ENCODE results near the gene SMIM36.

Gene SMIM36

GRCh38 chr17:55458287-55458900 is 52.9 kb downstream of the SMIM36 start:
- no peak for DNase-seq
- Histone ChIP-seq H3K4me2 (ENCODE audit: low read depth, low read length) (no peak overlapping the region), H3K79me2 (ENCODE audit: low read length) (no peaks in the 10 kb centered on the region), H3K4me1 (ENCODE audit: low read length) (no peaks in the 10 kb centered on the region), H3K4me3 (ENCODE audit: low read length) (no peak overlapping the region), H3K9me2 (replicated peaks; ENCODE audit: insufficient read depth, low read length) (no peaks in the 10 kb centered on the region), H3K9me3 (replicated peaks; ENCODE audit: insufficient read depth, low read length) (no peaks in the 10 kb centered on the region), H3K9ac (ENCODE audit: low read length) (no peak overlapping the region), H3K36me3 (replicated peaks; ENCODE audit: insufficient read depth, low read length) (no peaks in the 10 kb centered on the region), H2AFZ (ENCODE audit: low read length) (no peak overlapping the region), H4K20me1 (ENCODE audit: insufficient read depth, low read length) (no peaks in the 10 kb centered on the region), H3K27me3 (replicated peaks; ENCODE audit: insufficient read depth, low read length) (no peaks in the 10 kb centered on the region), H3K27ac (ENCODE audit: low read length) (no peak overlapping the region), H3F3A (ENCODE audit: insufficient read depth, low read length) (no peaks in the 10 kb centered on the region)
- no peak for TF ChIP-seq EZH2 (optimal IDR thresholded peaks at IDR 0.05; ENCODE audit: low read depth, low read length)

- H3K4me1 ChIP-seq (ENCODE audit: low read length): no peaks in the 10 kb centered on the region
These were observed 54.7 kb downstream of the SMIM36 start for GRCh38 chr17:55456307-55457240.

GRCh38 chr17:55454906-55455474 is 56.3 kb downstream of the SMIM36 start:
- H3K9me3 ChIP-seq (replicated peaks; ENCODE audit: insufficient read depth, low read length): no peaks in the 10 kb centered on the region
- no peak overlapping the region for H3K27ac ChIP-seq (ENCODE audit: low read length)
- H2AFZ ChIP-seq (ENCODE audit: low read length): no peak overlapping the region
- no peak overlapping the region for H3K9ac ChIP-seq (ENCODE audit: low read length)
- H3K27me3 ChIP-seq (replicated peaks; ENCODE audit: insufficient read depth, low read length): no peaks in the 10 kb centered on the region
- H3K4me3 ChIP-seq (ENCODE audit: low read length): no peak overlapping the region
- no peaks in the 10 kb centered on the region for H3K4me1 ChIP-seq (ENCODE audit: low read length)
- no peak overlapping the region for H3K4me2 ChIP-seq (ENCODE audit: low read depth, low read length)
- TF ChIP-seq CTCF (IDR thresholded peaks at IDR 0.05; ENCODE audit: low read length): no peak
- TF ChIP-seq EZH2 (optimal IDR thresholded peaks at IDR 0.05; ENCODE audit: low read depth, low read length): no peak
- no peak for TF ChIP-seq EZH2phosphoT487 (IDR thresholded peaks at IDR 0.05; ENCODE audit: low read length)
- no peaks in the 10 kb centered on the region for H3K9me2 ChIP-seq (replicated peaks; ENCODE audit: insufficient read depth, low read length)
- H3F3A ChIP-seq (ENCODE audit: insufficient read depth, low read length): no peaks in the 10 kb centered on the region
- no peaks in the 10 kb centered on the region for H4K20me1 ChIP-seq (ENCODE audit: insufficient read depth, low read length)
- no peaks in the 10 kb centered on the region for H3K36me3 ChIP-seq (replicated peaks; ENCODE audit: insufficient read depth, low read length)
- DNase-seq: no peak
- H3K79me2 ChIP-seq (ENCODE audit: low read length): no peaks in the 10 kb centered on the region

More at GRCh38 chr17:55456307-55457240, 54.7 kb downstream of the SMIM36 start:
- DNase-seq: no peak
- Histone ChIP-seq H4K20me1 (ENCODE audit: insufficient read depth, low read length) (no peaks in the 10 kb centered on the region), H3K4me3 (ENCODE audit: low read length) (no peak overlapping the region), H3K36me3 (replicated peaks; ENCODE audit: insufficient read depth, low read length) (no peaks in the 10 kb centered on the region), H2AFZ (ENCODE audit: low read length) (no peak overlapping the region), H3K9me3 (replicated peaks; ENCODE audit: insufficient read depth, low read length) (no peaks in the 10 kb centered on the region), H3F3A (ENCODE audit: insufficient read depth, low read length) (no peaks in the 10 kb centered on the region), H3K27ac (ENCODE audit: low read length) (no peak overlapping the region), H3K27me3 (replicated peaks; ENCODE audit: insufficient read depth, low read length) (no peaks in the 10 kb centered on the region), H3K9me2 (replicated peaks; ENCODE audit: insufficient read depth, low read length) (no peaks in the 10 kb centered on the region), H3K79me2 (ENCODE audit: low read length) (no peaks in the 10 kb centered on the region), H3K4me2 (ENCODE audit: low read depth, low read length) (no peak overlapping the region), H3K9ac (ENCODE audit: low read length) (no peak overlapping the region)
- TF ChIP-seq EZH2 (optimal IDR thresholded peaks at IDR 0.05; ENCODE audit: low read depth, low read length) (no peak), EZH2phosphoT487 (IDR thresholded peaks at IDR 0.05; ENCODE audit: low read length) (no peak), CTCF (IDR thresholded peaks at IDR 0.05; ENCODE audit: low read length) (no peak)
